Activated naive CD8-positive, alpha-beta T cell treated with anti-CD3 and anti-CD28 coated beads, Interleukin-2, amount 50 U/mL, for 16 hours (primary cell): ENCODE measurements around the gene MAGEB1.

ENCODE experiments used
- DNase-seq: peaks from one replicate; pipeline ENCODE4 v3.0.0-alpha.2; 2020; ENCODE audit warnings: low read depth, low spot score

Gene MAGEB1, protein sequence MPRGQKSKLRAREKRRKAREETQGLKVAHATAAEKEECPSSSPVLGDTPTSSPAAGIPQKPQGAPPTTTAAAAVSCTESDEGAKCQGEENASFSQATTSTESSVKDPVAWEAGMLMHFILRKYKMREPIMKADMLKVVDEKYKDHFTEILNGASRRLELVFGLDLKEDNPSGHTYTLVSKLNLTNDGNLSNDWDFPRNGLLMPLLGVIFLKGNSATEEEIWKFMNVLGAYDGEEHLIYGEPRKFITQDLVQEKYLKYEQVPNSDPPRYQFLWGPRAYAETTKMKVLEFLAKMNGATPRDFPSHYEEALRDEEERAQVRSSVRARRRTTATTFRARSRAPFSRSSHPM

DNA sequence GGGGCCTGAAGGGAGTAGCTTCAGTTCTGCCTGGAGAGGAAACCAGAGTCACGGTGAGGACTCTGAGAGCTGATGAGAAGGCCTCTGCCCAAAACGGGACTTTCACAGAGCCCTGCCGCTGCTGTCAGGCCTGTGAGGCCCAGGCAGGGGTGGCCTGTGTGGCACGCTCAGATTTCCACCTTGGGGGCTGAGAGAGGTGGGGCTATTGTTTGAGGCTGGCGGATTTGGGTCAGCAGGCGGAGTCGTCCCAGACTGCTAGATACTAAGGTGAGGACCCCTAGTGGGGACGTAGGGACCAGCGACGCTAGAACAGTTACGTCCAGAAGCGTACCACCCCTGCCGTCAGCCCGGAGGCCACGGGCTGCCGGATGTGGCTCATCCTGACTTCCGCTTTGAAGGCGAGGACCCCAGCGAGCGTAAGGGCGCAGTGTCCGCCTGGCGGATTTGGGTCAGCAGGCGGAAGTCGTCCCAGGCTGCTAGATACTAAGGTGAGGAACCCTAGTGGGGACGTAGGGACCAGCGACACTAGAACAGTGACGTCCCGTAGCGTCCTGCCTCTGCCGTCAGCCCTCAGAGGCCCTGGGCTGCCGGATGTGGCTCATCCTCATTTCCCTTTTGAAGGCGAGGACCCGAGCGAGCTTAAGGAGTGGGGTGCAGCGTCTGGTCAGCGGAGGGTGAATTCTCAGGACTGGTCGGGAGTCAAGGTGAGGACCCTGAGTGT is at the start of gene MAGEB1:
Gene MAGEB1, plus strand, starts transcription at position 378 of the 721 bp plus-strand sequence. CDS start 3,348 bp downstream, outside the sequence.
- no peak for DNase-seq

DNA sequence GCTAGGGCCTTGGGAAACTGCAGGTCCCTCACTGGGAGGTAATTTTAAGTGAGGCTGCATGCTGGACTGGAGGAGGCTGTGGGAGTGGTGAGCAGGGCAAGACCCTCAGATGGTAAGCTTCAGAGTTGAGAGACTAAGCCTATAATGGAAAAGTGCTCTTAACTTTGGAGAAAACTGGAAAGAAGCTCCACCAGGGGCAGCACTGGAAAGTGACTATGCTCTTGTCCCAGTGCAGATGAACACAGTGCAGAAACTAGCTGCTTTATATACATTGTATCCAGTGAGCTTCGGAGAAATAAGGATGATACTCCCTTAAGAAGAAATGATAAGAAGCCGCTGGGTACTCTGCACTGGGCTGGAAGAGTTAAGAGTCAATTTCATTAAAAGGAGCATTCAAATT is 34.8 kb upstream of the MAGEB1 start:
- no peak for DNase-seq

DNA sequence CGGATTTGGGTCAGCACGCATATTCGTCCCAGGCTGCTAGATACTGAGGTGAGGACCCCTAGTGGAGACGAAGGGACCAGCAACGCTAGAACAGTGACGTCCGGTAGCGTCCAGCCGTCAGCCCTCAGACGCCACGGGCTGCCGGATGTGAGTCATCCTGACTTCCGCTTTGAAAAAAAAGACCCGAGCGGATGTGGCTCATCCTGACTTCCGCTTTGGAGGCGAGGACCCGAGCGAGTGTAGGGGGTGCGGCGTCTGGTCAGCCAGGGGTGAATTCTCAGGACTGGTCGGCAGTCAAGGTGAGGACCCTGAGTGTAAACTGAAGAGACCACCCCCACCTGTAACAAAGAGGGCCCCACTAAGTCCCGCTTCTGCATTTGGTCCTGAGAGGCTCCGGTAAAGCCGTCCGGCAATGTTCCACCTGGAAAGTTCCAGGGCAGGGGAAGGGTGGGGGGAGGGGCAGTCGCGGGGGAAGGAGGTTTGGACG is 31.5 kb upstream of the MAGEB1 start, which contains the start of gene MAGEB2:
Gene MAGEB2, plus strand, starts transcription at position 207 of the 487 bp plus-strand sequence. CDS start 3,018 bp downstream, outside the sequence.
- DNase-seq: no peak

DNA sequence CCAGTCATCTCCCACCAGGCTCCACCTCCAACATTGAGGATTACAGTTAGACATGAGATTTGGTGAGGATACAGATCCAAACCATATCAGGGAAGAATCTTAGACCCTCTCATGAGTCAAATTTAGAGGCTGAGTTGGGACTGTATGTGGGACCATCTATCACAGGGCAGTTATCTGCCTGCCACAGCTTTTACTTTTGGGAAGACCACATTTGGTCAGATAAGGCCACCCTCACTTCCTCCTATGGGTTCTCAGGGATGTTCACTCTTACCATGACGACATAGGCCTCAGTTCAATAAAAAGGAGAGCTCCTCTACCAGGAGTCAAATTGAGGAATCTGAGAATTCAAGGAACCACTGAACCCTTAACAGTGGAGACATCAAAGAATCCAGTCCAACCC is 29.5 kb upstream of the MAGEB1 start:
- DNase-seq: no peak

DNA sequence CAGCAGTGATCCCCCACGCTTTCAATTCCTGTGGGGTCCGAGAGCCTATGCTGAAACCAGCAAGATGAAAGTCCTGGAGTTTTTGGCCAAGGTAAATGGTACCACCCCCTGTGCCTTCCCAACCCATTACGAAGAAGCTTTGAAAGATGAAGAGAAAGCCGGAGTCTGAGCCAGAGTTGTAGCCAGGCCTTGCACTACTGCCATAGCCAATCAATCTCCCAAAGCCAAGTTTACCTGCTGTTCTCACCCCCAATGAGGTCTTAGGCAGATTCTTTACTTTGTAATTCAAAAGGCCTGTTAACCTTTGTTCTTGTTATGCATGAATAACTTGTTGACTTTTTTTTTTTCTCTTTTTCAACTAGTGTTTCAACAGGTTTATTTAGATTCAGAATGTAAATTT is 27.6 kb upstream of the MAGEB1 start:
- no peak for DNase-seq

DNA sequence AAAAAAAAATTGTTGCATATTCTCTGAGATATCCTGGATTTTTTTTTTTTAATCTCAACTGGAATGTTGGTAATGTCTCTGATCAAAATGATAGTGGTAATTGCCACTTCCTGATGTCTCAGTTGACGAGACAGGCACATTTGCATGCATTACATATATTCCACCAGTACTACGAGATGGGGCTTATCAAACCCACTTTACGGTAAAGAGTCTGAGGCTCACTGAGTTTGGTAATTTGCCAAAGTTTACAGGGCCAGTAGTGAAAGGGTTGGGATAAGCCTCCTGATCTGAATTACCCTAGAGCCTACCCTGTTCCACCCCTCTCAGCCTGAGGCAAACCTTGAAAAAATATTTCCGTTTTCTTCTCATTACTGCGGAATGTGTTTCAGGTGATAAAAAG is 26.3 kb upstream of the MAGEB1 start:
- no peak for DNase-seq

DNA sequence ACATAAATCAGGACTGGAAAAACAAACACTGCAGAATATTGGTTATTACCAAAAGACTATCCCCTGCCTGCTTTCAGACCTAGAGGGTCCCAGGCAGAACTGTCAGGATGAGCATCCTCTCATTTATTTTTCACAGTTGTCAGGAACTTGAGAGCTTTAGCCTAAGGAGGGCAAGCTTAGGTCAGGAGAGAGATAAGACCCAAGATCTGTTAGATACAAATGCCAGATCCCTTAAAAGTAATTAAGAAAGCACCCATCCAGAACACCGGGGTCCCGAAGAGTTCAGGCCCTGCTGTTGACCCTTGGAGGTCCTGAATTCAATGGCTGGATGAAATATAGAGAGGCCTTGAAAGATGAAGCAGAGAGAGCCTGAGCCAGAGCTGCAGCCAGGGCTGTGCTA is 22.4 kb upstream of the MAGEB1 start:
- DNase-seq: no peak

DNA sequence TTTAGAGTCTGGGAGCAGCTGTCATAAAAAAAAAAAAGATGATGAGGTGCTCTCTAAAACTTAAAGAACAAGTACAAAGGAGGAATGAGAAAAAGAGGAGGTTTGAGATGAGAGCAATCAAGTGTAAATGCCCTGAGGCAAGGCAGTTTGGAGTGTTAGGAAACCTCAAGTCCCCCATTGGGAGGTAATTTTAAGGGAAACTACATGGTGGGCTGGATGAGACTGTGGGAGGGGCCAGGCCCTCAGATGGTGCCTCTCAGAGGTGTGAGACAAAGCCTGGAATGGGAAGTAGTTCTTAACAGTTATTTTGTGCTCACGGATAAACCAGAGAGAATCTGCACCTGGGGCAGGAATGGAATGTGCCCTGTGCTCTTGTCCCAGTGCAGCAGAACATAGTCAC is 18.4 kb upstream of the MAGEB1 start:
- DNase-seq: no peak

DNA sequence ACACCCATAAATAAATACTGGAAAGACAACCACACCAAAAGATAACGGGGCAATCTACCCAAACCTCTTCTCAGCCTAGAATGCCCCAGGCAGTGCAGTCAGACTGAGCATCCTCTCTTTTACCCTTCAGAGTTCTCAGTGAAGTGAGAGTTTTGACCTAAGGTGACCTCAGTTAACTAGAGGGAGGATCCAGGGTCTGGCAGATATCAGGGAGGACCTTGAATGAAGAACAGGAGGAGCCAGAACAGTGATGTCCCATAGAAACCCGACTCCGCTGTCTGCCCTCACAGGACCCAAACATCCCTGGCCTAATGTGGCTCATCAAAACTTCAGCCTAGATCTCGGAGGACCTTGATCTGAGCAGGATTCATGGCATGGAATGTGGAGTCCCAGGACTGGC is 16.6 kb upstream of the MAGEB1 start, which contains the start of gene MAGEB3:
Gene MAGEB3, plus strand, starts transcription at position 263 of the 400 bp plus-strand sequence. CDS start 5,268 bp downstream, outside the sequence.
- DNase-seq: no peak

DNA sequence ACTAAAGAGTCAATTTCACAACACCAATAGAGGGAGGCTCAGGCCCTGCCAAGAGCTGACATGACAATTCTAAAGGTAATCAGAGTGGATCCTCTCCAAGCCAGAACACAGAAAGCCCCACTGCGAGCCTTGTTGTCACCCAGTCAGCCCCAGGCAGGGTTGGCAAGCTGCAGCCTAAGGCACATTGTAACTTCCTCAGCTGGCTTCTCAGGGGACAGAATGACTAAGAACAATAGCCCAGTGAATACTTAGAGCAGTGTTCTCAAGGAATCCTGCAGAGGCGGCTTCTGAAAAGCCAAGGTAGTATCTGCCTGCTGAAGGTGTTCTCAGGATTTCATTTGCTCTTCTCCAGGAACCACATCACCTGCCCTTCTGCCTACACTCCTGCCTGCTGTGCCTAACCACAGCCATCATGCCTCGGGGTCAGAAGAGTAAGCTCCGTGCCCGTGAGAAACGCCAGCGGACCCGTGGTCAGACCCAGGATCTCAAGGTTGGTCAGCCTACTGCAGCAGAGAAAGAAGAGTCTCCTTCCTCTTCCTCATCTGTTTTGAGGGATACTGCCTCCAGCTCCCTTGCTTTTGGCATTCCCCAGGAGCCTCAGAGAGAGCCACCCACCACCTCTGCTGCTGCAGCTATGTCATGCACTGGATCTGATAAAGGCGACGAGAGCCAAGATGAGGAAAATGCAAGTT is 5.1 kb upstream of the MAGEB1 start, which contains the start of gene MAGEB4:
Gene MAGEB4, plus strand, starts transcription at position 277 of the 692 bp plus-strand sequence. Its CDS starts 136 bp downstream, at position 413.
- no peak for DNase-seq

DNA sequence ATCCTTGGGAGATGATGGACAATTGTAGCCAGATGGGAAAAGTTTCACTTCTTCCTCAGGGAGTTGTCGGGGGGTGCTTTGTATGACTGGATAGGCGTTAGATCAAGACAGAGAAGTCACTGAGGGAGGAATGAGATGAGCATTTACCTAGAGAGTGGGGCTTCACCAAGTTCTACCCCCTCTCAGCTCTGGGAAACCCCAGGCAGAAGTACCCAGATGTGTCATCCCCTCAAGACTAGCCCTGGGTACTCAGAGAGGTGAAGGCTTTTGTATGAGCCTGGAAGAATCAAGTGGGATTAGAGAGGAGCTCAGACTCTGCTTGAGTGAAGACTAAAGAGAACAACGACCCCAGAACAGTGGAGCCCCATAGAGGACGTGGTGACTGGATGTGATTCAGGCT is 1.9 kb downstream of the MAGEB1 start:
- DNase-seq: no peak

DNA sequence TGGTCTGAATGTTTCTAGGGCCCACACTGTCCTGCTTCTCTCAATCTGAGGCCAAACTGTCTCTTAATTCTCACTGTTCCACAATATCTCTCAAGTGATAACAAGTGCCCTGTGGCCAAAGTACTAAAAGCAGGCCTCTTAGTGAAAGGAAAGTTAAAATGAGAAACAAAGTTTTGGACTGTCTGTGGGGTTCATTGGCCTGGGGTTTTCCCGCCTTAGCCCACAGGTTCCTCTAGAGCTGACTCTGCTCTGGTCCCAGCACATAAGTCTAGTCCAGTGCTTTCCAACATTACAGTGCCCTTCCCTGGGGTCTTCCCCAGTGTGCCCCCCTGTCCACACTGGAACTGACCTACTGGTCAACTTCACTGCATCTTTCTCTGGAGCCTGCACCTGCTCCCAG is 6.3 kb downstream of the MAGEB1 start:
- DNase-seq: no peak

DNA sequence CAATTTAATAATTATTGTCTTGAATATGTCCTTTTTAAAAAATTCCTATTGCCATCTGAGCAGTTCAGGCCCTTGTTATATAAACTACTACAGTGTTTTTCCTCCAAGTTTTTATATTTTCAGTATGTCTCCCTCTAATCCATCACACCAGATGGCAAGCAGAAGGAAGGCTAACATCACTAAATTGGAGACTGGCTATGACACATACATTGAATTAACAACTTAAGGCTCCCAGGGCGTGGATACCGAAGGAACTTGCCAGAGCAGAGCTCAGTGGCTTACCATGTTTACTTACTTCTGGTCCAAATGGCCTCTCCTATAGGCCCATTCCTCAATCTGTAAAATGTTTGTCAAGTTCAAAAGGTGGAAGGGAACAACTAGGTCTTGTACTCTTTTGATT is 13.0 kb downstream of the MAGEB1 start:
- no peak for DNase-seq

DNA sequence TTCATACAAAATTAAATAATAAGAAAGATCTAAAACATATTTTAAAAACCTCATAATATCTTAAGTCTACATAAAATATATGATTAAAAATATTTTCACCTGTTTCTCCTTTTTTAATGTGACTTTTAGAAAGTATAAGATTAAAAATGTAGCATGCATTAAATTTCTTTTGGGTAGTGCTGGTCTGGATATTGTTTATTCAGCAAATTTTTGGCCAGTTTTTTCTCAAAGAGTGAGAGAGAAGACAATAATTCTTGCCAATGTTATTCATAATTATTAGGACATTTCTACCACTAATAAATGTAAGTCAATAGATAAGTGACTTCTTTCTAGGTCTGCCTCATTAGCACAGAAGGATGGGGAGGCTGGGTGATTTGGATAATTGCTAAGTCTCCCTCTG is 14.1 kb downstream of the MAGEB1 start:
- DNase-seq: no peak

DNA sequence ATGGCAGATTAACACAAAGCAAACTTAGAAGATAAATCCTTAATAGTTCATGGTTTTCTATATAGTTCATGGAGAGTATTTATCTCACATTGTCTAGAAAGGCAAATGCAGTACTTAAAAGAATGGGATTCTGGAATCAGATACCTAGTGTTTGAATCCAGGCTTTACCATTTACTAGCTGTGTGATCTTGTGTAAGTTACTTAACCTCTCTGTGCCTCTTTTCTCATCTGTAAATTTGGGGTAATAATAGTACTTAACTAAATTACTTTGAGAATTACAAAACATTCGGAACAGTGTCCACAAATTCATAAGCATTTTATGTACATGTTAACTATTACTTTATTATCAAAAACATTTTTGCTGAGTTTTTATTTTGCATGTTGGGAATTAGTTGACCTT is 15.8 kb downstream of the MAGEB1 start:
- DNase-seq: no peak

DNA sequence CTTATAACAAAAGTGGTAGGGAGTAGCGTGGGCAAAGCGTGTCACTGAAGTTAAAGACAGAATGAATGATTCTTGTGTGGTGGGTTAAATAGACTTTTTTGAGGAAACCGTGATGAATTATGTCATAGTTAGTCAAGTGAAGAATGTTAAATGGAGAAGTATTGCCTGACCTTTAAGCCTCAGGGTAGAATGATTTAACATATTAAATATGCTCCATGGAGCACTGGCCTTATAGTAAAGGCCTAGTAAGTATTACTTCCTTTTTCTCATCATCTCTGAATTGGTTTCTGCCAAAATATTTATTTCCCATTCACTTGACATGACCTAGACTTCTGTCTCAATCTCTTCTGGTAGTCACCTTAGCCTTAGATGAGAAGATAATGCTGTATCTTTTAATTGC is 23.7 kb downstream of the MAGEB1 start:
- DNase-seq: no peak

DNA sequence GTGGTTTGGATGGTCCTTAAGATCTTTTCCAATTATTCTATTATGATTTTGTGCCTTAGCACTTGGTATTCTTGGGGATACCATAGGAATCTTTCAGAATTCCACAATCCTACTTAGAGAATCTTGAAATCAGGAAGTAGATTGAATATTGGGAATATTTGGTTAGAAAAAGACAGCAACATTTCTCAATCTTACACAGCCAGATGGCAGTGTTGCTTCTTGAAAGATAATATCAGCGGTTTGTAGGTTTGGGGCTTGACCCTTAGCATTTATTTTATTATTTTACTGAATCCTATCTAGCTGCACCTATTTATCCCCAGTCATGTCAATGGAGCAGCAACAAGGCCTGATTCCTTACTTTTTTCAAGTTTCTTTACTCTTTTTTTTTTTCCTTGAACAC is 28.6 kb downstream of the MAGEB1 start:
- DNase-seq: no peak

DNA sequence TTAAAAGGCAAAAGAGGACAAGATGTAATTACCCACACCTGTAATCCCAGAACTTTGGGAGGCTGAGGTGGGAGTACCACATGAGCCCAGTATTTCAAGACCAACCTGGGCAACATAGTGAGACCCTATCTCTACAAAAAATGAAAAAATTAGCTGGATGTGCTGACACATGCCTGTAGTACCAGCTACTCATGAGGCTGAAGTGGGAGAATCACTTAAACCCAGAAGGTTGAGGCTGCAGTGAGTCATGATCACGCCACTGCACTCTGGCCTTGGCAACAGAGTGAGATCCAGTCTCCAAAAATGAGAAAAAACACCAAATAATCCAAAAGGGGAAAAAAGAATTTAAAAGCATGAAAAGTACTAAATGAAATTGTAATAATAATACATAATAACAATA is 31.4 kb downstream of the MAGEB1 start:
- DNase-seq: no peak

DNA sequence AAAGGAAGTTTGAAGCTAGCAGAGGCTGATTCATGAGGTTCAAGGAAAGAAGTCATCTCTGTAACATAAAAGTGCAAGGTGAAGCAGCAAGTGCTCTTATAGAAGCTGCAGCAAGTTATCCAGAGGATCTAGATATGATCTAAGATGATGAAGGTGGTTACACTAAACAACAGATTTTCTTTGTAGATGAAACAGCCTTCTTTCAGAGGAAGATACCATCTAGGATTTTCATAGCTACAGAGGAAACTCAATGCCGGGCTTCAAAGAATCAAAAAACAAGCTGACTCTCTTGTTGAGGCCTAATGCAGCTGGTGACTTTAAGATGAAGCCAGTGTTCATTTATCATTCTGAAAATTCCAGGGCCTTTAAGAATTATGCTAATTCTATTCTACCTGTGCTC is 33.5 kb downstream of the MAGEB1 start:
- DNase-seq: no peak

DNA sequence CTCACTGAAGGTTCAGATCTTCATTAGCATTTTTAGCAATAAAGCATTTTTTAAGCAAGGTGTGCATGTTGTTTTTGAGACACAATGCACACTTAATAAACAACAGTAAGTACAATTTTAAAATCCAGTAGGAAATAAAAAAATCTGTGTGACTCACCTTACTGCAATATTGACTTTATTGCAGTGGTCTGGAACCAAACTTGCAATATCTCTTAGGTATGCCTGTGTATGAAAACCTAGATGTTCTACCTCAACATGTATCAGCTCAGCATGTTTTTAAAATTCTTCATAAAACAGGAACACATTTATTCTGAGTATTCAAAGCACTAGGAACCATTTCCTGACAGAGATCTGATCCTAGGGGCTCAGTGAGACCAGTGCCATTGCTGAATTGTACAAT is 35.6 kb downstream of the MAGEB1 start:
- no peak for DNase-seq

DNA sequence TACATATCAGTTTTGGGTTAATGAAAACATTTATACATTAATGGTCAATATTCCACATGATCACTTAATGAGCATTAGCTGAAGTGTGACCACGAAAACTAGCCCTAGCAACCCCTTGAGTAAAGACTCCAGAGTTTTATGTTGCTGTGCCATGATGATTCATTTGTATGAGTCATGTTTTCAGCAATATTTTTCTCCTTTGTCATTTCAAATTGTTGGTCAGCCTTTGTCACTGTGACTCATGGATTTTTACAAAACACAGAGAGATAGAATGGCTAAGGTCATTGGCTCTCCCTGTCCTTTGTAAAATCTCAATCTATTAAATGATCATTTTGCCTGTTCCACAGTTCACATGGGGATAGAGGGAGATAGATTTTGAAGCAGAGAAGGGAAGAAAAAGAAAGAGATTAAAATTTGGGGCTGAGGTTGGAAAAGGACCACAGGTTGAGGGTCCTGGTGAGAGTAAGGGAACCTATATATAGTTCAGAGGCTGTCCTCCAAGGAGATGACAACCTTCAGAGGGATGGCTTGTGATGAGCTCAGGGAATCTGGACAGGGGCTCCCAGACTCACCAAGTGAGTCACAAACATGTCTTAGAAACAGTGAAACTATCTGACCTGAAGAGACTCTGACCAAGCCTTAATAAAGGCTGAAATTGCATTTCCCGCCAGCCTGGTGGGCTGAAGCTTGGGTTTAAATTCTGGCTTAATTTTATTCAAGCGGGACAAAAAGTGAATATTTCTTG is 36.7 kb downstream of the MAGEB1 start:
- DNase-seq: no peak
